ENCODE data around the gene ARL15.

DNA sequence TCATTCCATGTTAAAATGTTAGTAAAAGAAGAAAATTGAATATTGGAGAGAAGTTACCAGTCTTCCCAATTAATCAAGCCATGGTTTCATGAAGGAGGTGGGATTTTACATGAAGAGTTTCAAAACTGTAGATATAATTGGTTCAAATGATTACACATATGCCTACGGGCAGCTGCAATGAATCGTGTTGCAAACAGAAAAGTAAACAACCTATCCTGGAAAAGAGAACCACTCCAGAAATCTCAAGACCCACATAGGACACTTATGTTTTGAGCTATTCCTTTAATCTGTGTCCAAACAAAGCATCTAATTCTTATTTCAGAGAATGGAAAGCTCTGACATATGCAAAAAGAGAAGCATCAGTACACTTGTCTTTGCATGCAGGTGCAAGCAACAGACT lies 409.7 kb downstream of the ARL15 start:
- TF ChIP-seq, protein P1, sequence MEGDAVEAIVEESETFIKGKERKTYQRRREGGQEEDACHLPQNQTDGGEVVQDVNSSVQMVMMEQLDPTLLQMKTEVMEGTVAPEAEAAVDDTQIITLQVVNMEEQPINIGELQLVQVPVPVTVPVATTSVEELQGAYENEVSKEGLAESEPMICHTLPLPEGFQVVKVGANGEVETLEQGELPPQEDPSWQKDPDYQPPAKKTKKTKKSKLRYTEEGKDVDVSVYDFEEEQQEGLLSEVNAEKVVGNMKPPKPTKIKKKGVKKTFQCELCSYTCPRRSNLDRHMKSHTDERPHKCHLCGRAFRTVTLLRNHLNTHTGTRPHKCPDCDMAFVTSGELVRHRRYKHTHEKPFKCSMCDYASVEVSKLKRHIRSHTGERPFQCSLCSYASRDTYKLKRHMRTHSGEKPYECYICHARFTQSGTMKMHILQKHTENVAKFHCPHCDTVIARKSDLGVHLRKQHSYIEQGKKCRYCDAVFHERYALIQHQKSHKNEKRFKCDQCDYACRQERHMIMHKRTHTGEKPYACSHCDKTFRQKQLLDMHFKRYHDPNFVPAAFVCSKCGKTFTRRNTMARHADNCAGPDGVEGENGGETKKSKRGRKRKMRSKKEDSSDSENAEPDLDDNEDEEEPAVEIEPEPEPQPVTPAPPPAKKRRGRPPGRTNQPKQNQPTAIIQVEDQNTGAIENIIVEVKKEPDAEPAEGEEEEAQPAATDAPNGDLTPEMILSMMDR (IDR thresholded peaks at IDR 0.05; ENCODE audit: insufficient read depth, low read length) = no peak
- TF ChIP-seq, protein P2, sequence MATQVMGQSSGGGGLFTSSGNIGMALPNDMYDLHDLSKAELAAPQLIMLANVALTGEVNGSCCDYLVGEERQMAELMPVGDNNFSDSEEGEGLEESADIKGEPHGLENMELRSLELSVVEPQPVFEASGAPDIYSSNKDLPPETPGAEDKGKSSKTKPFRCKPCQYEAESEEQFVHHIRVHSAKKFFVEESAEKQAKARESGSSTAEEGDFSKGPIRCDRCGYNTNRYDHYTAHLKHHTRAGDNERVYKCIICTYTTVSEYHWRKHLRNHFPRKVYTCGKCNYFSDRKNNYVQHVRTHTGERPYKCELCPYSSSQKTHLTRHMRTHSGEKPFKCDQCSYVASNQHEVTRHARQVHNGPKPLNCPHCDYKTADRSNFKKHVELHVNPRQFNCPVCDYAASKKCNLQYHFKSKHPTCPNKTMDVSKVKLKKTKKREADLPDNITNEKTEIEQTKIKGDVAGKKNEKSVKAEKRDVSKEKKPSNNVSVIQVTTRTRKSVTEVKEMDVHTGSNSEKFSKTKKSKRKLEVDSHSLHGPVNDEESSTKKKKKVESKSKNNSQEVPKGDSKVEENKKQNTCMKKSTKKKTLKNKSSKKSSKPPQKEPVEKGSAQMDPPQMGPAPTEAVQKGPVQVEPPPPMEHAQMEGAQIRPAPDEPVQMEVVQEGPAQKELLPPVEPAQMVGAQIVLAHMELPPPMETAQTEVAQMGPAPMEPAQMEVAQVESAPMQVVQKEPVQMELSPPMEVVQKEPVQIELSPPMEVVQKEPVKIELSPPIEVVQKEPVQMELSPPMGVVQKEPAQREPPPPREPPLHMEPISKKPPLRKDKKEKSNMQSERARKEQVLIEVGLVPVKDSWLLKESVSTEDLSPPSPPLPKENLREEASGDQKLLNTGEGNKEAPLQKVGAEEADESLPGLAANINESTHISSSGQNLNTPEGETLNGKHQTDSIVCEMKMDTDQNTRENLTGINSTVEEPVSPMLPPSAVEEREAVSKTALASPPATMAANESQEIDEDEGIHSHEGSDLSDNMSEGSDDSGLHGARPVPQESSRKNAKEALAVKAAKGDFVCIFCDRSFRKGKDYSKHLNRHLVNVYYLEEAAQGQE (IDR thresholded peaks at IDR 0.05; ENCODE audit: insufficient replicate concordance, low read depth) = no peak
- TF ChIP-seq GABPA (IDR thresholded peaks at IDR 0.05; ENCODE audit: low read depth) = no peak
- no peak for TF ChIP-seq POLR2AphosphoS5 (IDR thresholded peaks at IDR 0.05; ENCODE audit: low read depth)
- TF ChIP-seq SPI1 (IDR thresholded peaks at IDR 0.05; ENCODE audit: borderline replicate concordance, low read depth) = no peak
